Fibroblast of pulmonary artery (primary cell): ENCODE measurements around the gene SLC9A9.

Experiments
- DNase-seq: peaks from one replicate; pipeline ENCODE4 v3.0.0-alpha.2; 2010; ENCODE audit warnings: low read depth
- H3K4me3 ChIP-seq: replicated peaks from 2 replicates; pipeline ENCODE4 v1.5.1; 2011; ENCODE audit warnings: low read depth, mild to moderate bottlenecking, control low read depth, low read length, moderate library complexity
- TF ChIP-seq, protein P1 (sequence below): IDR thresholded peaks from 2 replicates; pipeline ENCODE4 v1.5.1; 2011; ENCODE audit warnings: mild to moderate bottlenecking, control low read depth, low read length, inconsistent platforms; ENCODE audit errors: missing control alignments

The SLC9A9 gene

DNA sequence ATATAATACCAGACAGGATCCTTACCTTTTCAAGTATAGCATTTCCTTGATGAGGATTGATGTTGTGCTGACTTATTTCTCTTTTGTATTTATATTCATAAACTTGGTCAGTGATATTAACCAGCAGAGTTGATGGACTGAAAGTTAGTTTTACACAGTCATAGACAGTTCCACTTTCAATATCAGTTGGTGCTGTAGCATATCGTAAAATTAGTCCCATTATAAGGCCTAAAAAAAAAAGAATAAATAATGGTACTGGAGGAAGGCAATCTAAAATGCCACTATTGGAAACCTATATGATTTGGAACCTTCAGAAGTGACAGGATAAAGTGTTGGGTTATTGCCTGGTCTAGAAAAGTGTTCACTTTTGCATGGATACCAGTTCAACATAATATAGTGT lies 16.3 kb downstream of the SLC9A9 start:
- no peak overlapping the region for H3K4me3 ChIP-seq
- TF ChIP-seq, protein P1, sequence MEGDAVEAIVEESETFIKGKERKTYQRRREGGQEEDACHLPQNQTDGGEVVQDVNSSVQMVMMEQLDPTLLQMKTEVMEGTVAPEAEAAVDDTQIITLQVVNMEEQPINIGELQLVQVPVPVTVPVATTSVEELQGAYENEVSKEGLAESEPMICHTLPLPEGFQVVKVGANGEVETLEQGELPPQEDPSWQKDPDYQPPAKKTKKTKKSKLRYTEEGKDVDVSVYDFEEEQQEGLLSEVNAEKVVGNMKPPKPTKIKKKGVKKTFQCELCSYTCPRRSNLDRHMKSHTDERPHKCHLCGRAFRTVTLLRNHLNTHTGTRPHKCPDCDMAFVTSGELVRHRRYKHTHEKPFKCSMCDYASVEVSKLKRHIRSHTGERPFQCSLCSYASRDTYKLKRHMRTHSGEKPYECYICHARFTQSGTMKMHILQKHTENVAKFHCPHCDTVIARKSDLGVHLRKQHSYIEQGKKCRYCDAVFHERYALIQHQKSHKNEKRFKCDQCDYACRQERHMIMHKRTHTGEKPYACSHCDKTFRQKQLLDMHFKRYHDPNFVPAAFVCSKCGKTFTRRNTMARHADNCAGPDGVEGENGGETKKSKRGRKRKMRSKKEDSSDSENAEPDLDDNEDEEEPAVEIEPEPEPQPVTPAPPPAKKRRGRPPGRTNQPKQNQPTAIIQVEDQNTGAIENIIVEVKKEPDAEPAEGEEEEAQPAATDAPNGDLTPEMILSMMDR: no peak
- no peak for DNase-seq

DNA sequence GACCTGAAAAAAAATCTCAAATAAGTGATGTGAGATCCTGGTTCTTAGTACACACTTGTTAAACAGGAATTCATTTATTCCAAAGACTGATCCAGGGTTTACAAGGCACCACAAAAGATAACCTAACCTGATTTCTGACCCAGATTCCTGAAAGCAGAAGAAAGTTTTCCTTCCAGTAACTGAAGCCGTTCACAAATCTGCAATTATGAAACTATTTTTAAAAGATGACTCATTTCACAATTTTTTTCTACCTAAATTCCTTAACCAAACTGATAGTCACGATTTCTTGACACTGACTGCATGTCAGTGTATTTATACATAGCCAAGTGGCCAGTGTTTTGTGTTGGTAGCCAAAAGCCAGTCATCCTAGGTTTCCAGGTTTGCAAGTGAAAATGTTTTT lies 17.1 kb downstream of the SLC9A9 start:
- DNase-seq: peak; percentile 48

DNA sequence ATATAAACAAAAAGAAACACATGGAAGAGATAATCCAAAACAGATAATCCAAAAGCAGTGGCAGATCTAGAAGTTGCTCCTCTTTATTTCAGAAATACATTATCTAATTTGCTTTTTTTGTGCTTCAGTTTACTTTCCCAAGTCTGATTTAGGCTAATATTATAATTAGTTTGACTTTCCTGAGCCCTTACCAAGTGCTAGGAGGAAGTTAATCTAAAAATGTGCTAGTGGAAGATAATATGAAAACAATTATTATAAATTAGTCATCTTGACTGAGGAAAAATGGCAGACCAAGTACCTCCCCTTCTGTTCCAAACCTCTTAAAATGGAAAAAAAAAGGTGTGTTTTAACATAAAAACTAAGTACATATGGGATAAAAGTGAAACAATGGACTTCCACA lies 17.5 kb downstream of the SLC9A9 start:
- DNase-seq: no peak
- TF ChIP-seq, protein P1: no peak
- H3K4me3 ChIP-seq: no peak overlapping the region

More for the DNA sequence above, 17.1 kb downstream of the SLC9A9 start:
- no peak overlapping the region for H3K4me3 ChIP-seq
- TF ChIP-seq, protein P1: no peak

DNA sequence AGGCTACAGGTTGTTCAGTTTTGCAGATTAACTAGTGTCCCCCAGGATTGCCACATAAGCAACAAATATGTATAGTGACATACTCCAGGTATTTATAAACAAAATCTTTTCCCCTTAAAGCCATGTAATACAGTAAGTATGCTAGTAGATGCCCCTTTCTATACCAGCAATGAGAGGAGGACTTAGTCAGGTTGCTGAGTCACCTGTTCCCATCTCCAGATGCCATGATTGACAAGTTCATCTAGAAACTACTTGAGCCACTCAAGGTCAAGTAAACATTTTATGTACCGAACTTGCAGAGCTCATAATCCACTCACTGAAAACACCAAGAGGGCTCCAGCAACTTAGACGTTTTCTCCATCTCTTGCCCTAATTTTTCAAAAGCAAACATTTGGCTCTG lies 18.2 kb downstream of the SLC9A9 start:
- DNase-seq: no peak
- no peak overlapping the region for H3K4me3 ChIP-seq
- TF ChIP-seq, protein P1: no peak

DNA sequence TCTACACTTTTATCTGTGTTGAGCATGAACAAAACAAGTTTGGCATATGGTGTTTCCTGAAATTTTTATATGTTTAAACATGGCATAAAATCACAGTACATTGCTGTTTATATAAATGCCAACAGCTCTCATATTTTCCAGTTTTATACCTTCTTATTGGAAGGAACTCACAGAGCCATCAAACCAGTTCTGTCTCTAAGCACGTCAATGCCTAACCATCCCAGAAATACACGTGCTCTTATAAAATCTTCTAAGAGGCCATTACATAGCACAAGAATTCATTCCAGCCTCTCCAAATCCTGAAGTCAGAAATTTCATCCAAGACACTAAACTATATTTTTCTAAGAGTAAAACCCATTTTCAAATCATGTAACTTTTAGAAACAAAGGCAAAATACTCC lies 20.8 kb downstream of the SLC9A9 start:
- no peak for DNase-seq
- TF ChIP-seq, protein P1: no peak
- no peak overlapping the region for H3K4me3 ChIP-seq

DNA sequence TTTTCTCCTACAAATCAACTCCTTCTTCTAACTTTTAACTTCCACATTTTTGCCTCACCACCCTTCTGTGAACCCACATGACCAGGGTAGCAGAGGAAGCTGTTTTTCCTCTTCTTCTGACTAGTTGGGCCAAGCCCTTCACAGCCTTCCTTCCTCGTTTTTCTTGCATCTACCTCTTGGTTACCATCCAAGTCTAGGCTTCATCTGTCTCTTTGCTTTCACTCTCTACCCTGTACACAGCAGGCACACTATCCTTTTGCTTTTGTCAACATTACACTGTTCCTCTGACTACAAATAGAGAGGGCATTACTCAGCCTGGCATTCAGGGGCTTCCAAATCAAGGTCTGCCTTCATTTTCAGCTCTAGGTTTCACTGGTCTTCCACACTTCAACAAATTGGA lies 22.0 kb downstream of the SLC9A9 start:
- DNase-seq: no peak
- no peak overlapping the region for H3K4me3 ChIP-seq
- TF ChIP-seq, protein P1: no peak

DNA sequence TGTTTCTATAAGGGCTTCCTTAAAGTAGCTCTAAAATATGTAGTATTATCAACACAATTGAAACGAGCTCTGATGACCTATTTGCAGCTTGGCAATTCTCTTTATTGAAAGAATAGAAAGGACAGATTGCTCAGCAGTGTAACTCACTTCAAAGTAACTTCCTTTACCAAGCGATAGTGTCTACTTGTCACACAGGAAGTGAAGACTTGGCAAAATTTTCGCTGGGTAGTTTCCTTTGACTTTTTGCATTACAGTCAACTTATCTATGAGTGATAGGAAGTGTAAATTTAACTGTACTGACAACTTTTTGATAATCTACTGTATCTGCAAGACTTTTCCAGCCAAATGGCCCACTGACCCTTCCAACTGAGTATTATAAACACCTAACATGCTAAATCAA lies 22.8 kb downstream of the SLC9A9 start:
- TF ChIP-seq, protein P1: no peak
- no peak overlapping the region for H3K4me3 ChIP-seq
- DNase-seq: no peak
